GM12873 (cell line): ENCODE data around the gene ARHGEF26.
A peak's percentile ranks its signal among the peaks of the same experiment; 100 is the strongest.

Source experiments
- CTCF ChIP-seq: IDR thresholded peaks from 2 replicates; pipeline ENCODE4 v1.5.1; 2012; ENCODE audit warnings: low read depth, mild to moderate bottlenecking, moderate library complexity, low read length, control low read depth; ENCODE audit not compliant: insufficient read depth; ENCODE audit errors: missing control alignments

ARHGEF26 gene

GRCh38 chr3:154251610-154252009, 130.4 kb downstream of the ARHGEF26 start:
- TF ChIP-seq CTCF = no peak

DNA sequence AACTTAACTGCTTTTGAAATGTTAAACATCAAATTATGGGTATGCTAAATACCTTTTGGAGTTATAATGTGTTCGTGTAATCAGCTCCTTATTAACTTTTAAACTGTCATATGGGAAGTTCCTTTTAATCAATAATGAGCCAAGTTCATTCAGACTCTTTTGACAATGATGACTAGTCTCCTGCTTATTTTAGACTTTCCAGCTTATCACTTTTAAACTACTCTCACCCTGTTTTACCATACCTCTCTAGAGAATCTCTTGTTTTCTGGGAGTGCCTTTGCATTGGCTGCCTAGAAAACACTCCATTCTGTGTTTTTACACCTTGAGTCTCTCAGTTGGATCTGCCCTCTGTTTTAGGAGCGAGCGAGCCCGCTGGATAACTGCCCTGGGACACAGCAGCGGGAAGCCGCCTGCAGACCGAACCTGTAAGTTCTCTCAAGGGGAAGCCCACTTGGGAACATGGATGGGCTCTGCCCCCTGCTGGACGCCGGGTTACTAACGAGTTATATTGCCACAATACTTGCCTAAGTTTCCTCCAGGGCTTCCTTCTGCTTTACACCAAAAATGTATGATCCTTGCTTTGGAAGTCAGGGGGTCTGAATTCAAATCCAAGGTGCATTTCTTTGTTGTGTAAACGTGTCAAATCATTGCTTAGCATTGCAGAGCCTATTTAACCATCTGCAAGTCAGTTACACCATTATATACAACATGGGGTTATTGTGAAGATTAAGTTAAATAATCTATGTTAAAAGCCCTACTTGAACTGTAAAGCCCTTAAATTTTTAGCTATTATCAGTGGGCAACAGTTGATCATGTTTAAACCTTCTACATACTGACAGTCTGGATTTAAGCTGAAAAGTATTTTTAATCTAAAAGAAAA, 131.8 kb downstream of the ARHGEF26 start:
- peak; percentile 84 for TF ChIP-seq CTCF

DNA sequence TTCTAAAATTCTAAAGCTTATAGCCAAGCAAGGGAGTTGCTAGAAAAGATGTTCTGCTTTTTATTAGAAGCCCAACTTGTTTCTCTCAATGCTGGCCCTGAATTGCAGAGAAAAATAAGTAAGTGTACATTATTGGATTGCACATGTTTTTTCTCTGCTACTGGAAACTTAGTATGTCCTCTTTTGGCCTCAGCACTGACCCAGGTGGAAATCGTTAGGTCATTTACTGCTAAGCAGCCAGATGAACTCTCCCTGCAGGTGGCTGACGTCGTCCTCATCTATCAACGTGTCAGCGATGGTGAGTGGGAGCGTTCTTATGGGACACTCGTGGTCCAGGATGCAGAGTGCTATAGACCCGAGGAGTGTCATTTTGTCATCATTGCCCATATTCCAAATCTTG, 133.3 kb downstream of the ARHGEF26 start:
- TF ChIP-seq CTCF = no peak

- TF ChIP-seq CTCF = no peak
Observed at GRCh38 chr3:154273381-154273780, 152.2 kb downstream of the ARHGEF26 start.

GRCh38 chr3:154274348-154274747, 153.2 kb downstream of the ARHGEF26 start:
- TF ChIP-seq CTCF = no peak

- no peak for TF ChIP-seq CTCF
Observed at GRCh38 chr3:154275292-154275691, 154.1 kb downstream of the ARHGEF26 start.

GRCh38 chr3:154275965-154276364, 154.8 kb downstream of the ARHGEF26 start:
- no peak for TF ChIP-seq CTCF
